Epithelial cell of proximal tubule (primary cell): ENCODE measurements around the gene CEP126. TPM values are rescaled to one million over a fixed set of nuclear protein-coding genes. Genes with fewer than 3 reads are reported as not detected.

Experiments used
- DNase-seq: peaks from one replicate; pipeline ENCODE4 v3.0.0-alpha.2; 2011; ENCODE audit warnings: low read depth
- H3K4me3 ChIP-seq: 2 replicates; pipeline ENCODE4 v1.5.1; 2011; ENCODE audit warnings: low read depth, mild to moderate bottlenecking, low read length
- CTCF ChIP-seq: conservative IDR thresholded peaks from 2 replicates; pipeline ENCODE4 v1.5.1; 2012; ENCODE audit warnings: low read depth, mild to moderate bottlenecking, low read length
- total RNA-seq: library from RNA; depleted of rRNA; stranded (reverse); fragments of >200 nt; gene quantifications from 2 replicates; pipeline ENCODE4 v1.2.3, GENCODE V29; 2015

CEP126 gene
- total RNA-seq, 1 donor from 2014 or later = 0.92 TPM

GRCh38 chr11:102046841-102047240 lies 132.0 kb downstream of the CEP126 start:
- no peak for DNase-seq
- no peak for TF ChIP-seq CTCF
- H3K4me3 ChIP-seq = peak overlapping the region; percentile 62

GRCh38 chr11:102047305-102047924 lies 132.6 kb downstream of the CEP126 start, which contains the start of gene CFAP300:
CFAP300 (plus strand) TSS chr11:102047437; CDS start chr11:102047471, 34 bp downstream.
- DNase-seq = no peak
- peak within 1 kb of the TSS; percentile 62 for H3K4me3 ChIP-seq
- no peak for TF ChIP-seq CTCF

Other genes with a start within 250 kb of the CEP126 start
- gene ANGPTL5, start 1.5 kb downstream of the CEP126 start, total RNA-seq = not detected in 2 replicates
- 0.72 and 10.0 TPM in 2 replicates for gene CFAP300, start 132.4 kb downstream of the CEP126 start, total RNA-seq
- gene YAP1, start 195.4 kb downstream of the CEP126 start, total RNA-seq = 84.8 and 94.5 TPM in 2 replicates